Prostate gland (tissue), 2 donors: ENCODE results near the gene OSTC. TPM values are rescaled to one million over a fixed set of nuclear protein-coding genes. Genes with fewer than 3 reads are reported as not detected.

ENCODE experiments used
- DNase-seq: peaks from one replicate; pipeline ENCODE4 v3.0.0-alpha.2; 2019; ENCODE audit warnings: low spot score
- H3K27ac ChIP-seq, 2 donors: fragments of 200-600 bp; sonication (generic); 2 replicates each; pipeline ENCODE4 v1.5.1; 2017 to 2019
- H3K27me3 ChIP-seq: fragments of 200-600 bp; sonication (generic); replicated peaks from 2 replicates; pipeline ENCODE4 v1.5.1; 2019; ENCODE audit not compliant: insufficient read depth
- H3K36me3 ChIP-seq, 2 donors: fragments of 200-600 bp; sonication (generic); 1 replicate in 1 of 2; 2 replicates in 1 of 2; pipeline versions ENCODE4 v1.5.1 to v1.8.1; 2017 to 2019
- H3K4me1 ChIP-seq: fragments of 200-600 bp; sonication (generic); replicated peaks from 2 replicates; pipeline ENCODE4 v1.5.1; 2019
- H3K4me3 ChIP-seq, 2 donors: fragments of 200-600 bp; sonication (generic); 2 replicates each; pipeline ENCODE4 v1.5.1; 2017 to 2019
- H3K9me3 ChIP-seq: fragments of 200-600 bp; sonication (generic); 2 replicates; pipeline ENCODE4 v1.5.1; 2017
- CTCF ChIP-seq, 4 experiments: fragments of 200-600 bp in 2 of 4; fragments of 450-650 bp in 2 of 4; sonication (generic) in 2 of 4; IDR thresholded peaks; 1 replicate in 3 of 4; 2 replicates in 1 of 4; pipeline ENCODE4 v1.5.1; 2016 to 2019; ENCODE audit warnings: antibody characterized with exemption in 4 of 4, mild to moderate bottlenecking in 2 of 4, moderate library complexity in 2 of 4
- POLR2A ChIP-seq: fragments of 450-650 bp; IDR thresholded peaks from one replicate; pipeline ENCODE4 v1.6.1; 2016; ENCODE audit warnings: antibody characterized with exemption, mild to moderate bottlenecking
- POLR2AphosphoS5 ChIP-seq: sonication (generic); formaldehyde crosslinking; IDR thresholded peaks from one replicate; pipeline ENCODE4 v1.6.1; 2017; ENCODE audit warnings: antibody characterized with exemption
- WGBS: methylation state at CpG from one replicate; pipeline ENCODE4 v1.1.5; 2018; 5-methylcytosine and 5-hydroxymethylcytosine counted together
- intact Hi-C: fragments of 100-400 bp; cut with DNase I; formaldehyde crosslinking; loops from one replicate; pipeline ENCODE4 v1.14.2; 2022
- total RNA-seq, 2 donors: library from RNA; depleted of rRNA; stranded (reverse); fragments of >200 nt; gene quantifications; one replicate each; pipeline ENCODE4 v1.1.0, GENCODE V29; 2016

Gene OSTC
- total RNA-seq, 2 donors from 2014 or later: 48.7 to 85.9 TPM

GRCh38 chr4:108637856-108638255 is 12.5 kb upstream of the OSTC start:
- no peak for TF ChIP-seq POLR2A
- TF ChIP-seq CTCF (IDR thresholded peaks at IDR 0.05): no peak
- TF ChIP-seq POLR2AphosphoS5: no peak
- H3K9me3 ChIP-seq: no peaks in the 10 kb centered on the region
- no peak overlapping the region for H3K27ac ChIP-seq
- no peak overlapping the region for H3K4me3 ChIP-seq
- 52% methylated on average over 2 of the region's 2 CpGs for WGBS
- no peaks in the 10 kb centered on the region for H3K27me3 ChIP-seq
- no peaks in the 10 kb centered on the region for H3K36me3 ChIP-seq
- intact Hi-C loops: no loop called here
- no peaks in the 10 kb centered on the region for H3K4me1 ChIP-seq
- no peak for DNase-seq

GRCh38 chr4:108644237-108644636 is 6.2 kb upstream of the OSTC start:
- 31% methylated on average over 1 of the region's 1 CpG for WGBS
- intact Hi-C loops: no loop called here
- no peaks in the 10 kb centered on the region for H3K4me1 ChIP-seq
- no peak overlapping the region for H3K27ac ChIP-seq
- H3K9me3 ChIP-seq: no peaks in the 10 kb centered on the region
- H3K27me3 ChIP-seq: no peaks in the 10 kb centered on the region
- TF ChIP-seq CTCF (IDR thresholded peaks at IDR 0.05) (no peak), POLR2A (no peak), POLR2AphosphoS5 (no peak)
- no peak overlapping the region for H3K4me3 ChIP-seq
- no peak for DNase-seq
- H3K36me3 ChIP-seq: no peaks in the 10 kb centered on the region

- H3K27me3 ChIP-seq: no peaks in the 10 kb centered on the region
- no peak for DNase-seq
- intact Hi-C loops: no loop called here
- no peaks in the 10 kb centered on the region for H3K36me3 ChIP-seq
- H3K27ac ChIP-seq: no peak overlapping the region
- H3K9me3 ChIP-seq: no peaks in the 10 kb centered on the region
- no peak overlapping the region for H3K4me3 ChIP-seq
- 82% methylated on average over 3 of the region's 3 CpGs for WGBS
- TF ChIP-seq POLR2A: no peak
- no peak for TF ChIP-seq POLR2AphosphoS5
- TF ChIP-seq CTCF (IDR thresholded peaks at IDR 0.05): no peak
- no peaks in the 10 kb centered on the region for H3K4me1 ChIP-seq
Observed at GRCh38 chr4:108646706-108647105, 3.7 kb upstream of the OSTC start.

DNA sequence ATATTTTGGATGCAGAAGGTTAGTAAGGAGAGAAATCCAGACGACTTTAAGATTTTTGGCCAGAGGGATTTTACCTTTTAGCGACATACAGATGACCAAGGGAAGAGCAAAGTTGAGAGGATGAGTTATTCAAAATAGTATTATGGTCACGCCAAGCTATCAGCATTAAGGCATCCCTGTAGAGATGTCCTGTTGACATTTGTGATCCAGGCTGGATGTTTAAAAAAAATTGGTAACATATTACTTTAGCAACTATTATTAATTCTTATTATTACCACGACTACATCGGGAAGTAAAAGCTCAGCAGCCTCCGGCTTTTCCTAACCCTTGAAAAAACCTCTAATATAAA is 562 bp upstream of the OSTC start:
- Histone ChIP-seq H3K4me3 (peak overlapping the region in 1 of 2 donors; percentile 74), H3K36me3 (no peaks in the 10 kb centered on the region), H3K27me3 (no peaks in the 10 kb centered on the region), H3K4me1 (no peaks in the 10 kb centered on the region), H3K9me3 (no peaks in the 10 kb centered on the region), H3K27ac (peak overlapping the region; percentile 81 to 88)
- no peak for DNase-seq
- intact Hi-C loops: no loop called here
- TF ChIP-seq CTCF (IDR thresholded peaks at IDR 0.05) (no peak), POLR2AphosphoS5 (no peak), POLR2A (no peak)
- WGBS: under 1% methylated on average over 6 of the region's 6 CpGs

DNA sequence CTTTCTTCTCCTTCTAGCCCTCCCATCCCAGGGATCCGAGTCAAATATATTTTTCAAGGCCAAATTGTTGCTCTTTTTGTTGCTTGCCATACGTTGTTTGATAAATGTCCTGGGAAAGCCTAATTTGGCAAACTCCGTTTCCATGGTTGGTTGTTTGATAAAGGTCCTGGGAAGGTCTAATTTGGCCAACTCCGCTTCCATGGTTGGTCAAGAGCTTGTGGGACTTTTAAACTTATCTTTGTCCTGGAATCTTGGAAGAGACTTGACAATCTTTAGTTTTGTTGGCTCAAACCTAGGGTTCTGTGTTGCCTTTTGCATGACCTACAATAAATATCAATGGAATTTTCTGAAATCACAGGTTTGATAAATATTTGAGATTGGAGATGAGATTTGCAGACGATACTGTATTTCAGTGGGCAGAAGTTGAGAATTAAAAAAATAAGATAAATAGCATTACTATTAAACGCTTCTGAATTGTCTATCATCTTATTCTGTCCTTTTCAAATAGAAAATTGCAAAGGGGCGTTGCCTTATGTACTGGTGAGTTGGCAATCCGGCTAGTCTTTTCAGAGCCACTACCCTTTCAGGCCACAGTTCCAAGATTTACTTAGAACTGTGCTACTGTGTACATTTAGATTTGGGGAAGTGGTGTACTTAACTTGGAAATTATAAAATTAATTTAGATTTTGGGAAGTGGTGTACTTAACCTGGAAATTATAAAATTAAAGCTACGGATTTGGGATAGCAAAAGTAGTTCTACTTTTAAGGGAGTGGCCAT is 804 bp downstream of the OSTC start:
- Histone ChIP-seq H3K9me3 (no peaks in the 10 kb centered on the region), H3K27me3 (no peaks in the 10 kb centered on the region), H3K4me1 (no peaks in the 10 kb centered on the region), H3K27ac (peak overlapping the region; percentile 81 to 88), H3K36me3 (no peaks in the 10 kb centered on the region), H3K4me3 (peak overlapping the region; percentile 74 to 80)
- WGBS: 3% methylated on average over 9 of the region's 9 CpGs
- no peak for DNase-seq
- no peak for TF ChIP-seq CTCF (IDR thresholded peaks at IDR 0.05)
- TF ChIP-seq POLR2AphosphoS5: no peak
- TF ChIP-seq POLR2A: no peak
- intact Hi-C loops: no loop called here
